OCI-LY7 (cell line): Measurements from ENCODE around the gene GPC3.

Experiments used
- EZH2phosphoT487 ChIP-seq: fragments of 200-600 bp; sonication (generic); IDR thresholded peaks from 2 replicates; pipeline ENCODE4 v1.6.1; 2018; ENCODE audit warnings: low read depth, borderline replicate concordance, mild to moderate bottlenecking, mixed run types, antibody characterized with exemption, low read length, moderate library complexity, mixed read lengths
- TF ChIP-seq, protein P1 (sequence below): fragments of 200-600 bp; sonication (generic); conservative IDR thresholded peaks from 2 replicates; pipeline ENCODE4 v1.5.1; 2014; ENCODE audit warnings: mild to moderate bottlenecking, antibody characterized with exemption, low read length, moderate library complexity, mixed read lengths

DNA sequence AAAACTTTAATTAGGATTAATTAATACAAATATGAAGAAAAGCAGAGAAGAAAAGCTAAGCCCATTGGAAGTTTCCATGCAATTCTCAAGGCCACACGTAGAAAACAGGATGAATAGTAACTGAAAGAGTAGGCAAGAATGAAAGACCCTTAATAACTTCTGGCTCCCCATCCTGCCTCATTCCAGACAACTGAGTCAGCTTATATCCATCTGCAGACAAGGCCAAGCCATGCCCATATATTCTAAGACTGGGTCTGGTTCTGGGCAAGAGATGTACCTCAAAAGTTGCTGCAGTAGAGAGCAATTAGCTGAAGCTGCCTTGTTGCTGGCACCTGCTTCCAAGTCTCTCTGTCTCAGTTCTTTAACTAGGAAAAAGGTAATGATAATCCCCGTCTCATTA lies 244.1 kb downstream of the GPC3 start:
- TF ChIP-seq, protein P1, sequence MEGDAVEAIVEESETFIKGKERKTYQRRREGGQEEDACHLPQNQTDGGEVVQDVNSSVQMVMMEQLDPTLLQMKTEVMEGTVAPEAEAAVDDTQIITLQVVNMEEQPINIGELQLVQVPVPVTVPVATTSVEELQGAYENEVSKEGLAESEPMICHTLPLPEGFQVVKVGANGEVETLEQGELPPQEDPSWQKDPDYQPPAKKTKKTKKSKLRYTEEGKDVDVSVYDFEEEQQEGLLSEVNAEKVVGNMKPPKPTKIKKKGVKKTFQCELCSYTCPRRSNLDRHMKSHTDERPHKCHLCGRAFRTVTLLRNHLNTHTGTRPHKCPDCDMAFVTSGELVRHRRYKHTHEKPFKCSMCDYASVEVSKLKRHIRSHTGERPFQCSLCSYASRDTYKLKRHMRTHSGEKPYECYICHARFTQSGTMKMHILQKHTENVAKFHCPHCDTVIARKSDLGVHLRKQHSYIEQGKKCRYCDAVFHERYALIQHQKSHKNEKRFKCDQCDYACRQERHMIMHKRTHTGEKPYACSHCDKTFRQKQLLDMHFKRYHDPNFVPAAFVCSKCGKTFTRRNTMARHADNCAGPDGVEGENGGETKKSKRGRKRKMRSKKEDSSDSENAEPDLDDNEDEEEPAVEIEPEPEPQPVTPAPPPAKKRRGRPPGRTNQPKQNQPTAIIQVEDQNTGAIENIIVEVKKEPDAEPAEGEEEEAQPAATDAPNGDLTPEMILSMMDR, result no peak
- no peak for TF ChIP-seq EZH2phosphoT487
